ENCODE measurements around the gene ATP8A2. TPM values are rescaled to one million over a fixed set of nuclear protein-coding genes. Genes with fewer than 3 reads are reported as not detected.

ATP8A2 gene
- total and polyA plus RNA-seq, 10 of the 15 experiments (the other 5 are each of a cell fraction or from before 2014, with no cell fraction given) = 0.01 to 0.04 (median 0.04) TPM; not detected in 7

- no peak for TF ChIP-seq EZH2 (IDR thresholded peaks at IDR 0.05; ENCODE audit: borderline replicate concordance, control insufficient read depth, low read depth, low read length)
- TF ChIP-seq IKZF1 (conservative IDR thresholded peaks at IDR 0.05) = no peak
Measured at GRCh38 chr13:25468325-25469168, 96.8 kb downstream of the ATP8A2 start (continued).

GRCh38 chr13:25469169-25469525, 97.4 kb downstream of the ATP8A2 start:
- ChIA-PET CTCF (no interaction called here), POLR2A (no interaction called here), RAD21 (ENCODE audit: unreplicated experiment) (no interaction called here), SMC1A (ENCODE audit: uncharacterized antibody, unreplicated experiment) (no interaction called here)
- 52% methylated on average over 11 of the region's 20 CpGs for WGBS (ENCODE audit: insufficient coverage, insufficient replicate concordance, low lambda C conversion rate, missing lambda C conversion rate)
- H3K4me1 ChIP-seq (ENCODE audit: control insufficient read depth, insufficient read depth, low read length) = no peaks in the 10 kb centered on the region
- ATAC-seq (no peak), DNase-seq (ENCODE audit: low read depth, low spot score) (no peak), FAIRE-seq (no peak)
- H3K79me2 ChIP-seq (ENCODE audit: control insufficient read depth, insufficient read depth, low read length) = no peaks in the 10 kb centered on the region
- H3K9me3 ChIP-seq (replicated peaks; ENCODE audit: control insufficient read depth, insufficient read depth, low read length) = no peaks in the 10 kb centered on the region; the same call in 2 of the 3 replicates
- no peak overlapping the region for H3K27ac ChIP-seq (ENCODE audit: control insufficient read depth, insufficient read depth)
- no peak overlapping the region for H3K4me2 ChIP-seq (ENCODE audit: control insufficient read depth, insufficient read depth)
- no peak overlapping the region for H2AFZ ChIP-seq (ENCODE audit: control insufficient read depth, low read depth, low read length)
- no peak overlapping the region for H3K9ac ChIP-seq (ENCODE audit: control insufficient read depth, insufficient read depth, low read length)
- TF ChIP-seq ZBTB4 (CRISPR knock-in tag; IDR thresholded peaks at IDR 0.05) = no peak
- no peak for TF ChIP-seq SMAD5 (IDR thresholded peaks at IDR 0.05; ENCODE audit: low read depth)
- no peak for TF ChIP-seq JUNB (IDR thresholded peaks at IDR 0.05)
- no peak for TF ChIP-seq HSF1 (IDR thresholded peaks at IDR 0.05; ENCODE audit: low read depth, low read length)
- no peak for TF ChIP-seq MTA3 (IDR thresholded peaks at IDR 0.05; ENCODE audit: borderline replicate concordance, low read length)
- in situ Hi-C loops (cut with MboI) (no loop called here), intact Hi-C loops (cut with micrococcal nuclease; ENCODE audit: unreplicated experiment) (no loop called here)
- peaks cover 4 to 6% of the 10 kb centered on the region in 2 experiments; a peak in 3 of 4 replicates for H3K27me3 ChIP-seq (replicated peaks in 1 of 2; ENCODE audit: control insufficient read depth in 2 of 2, insufficient read depth in 2 of 2, low read length in 1 of 2)
- no peaks in the 10 kb centered on the region for H3K36me3 ChIP-seq (ENCODE audit: control insufficient read depth in 2 of 2, insufficient read depth in 2 of 2, low read length in 1 of 2)
- BruUV-seq (replicated peaks) = no TSS peak
- H3K4me3 ChIP-seq = no peak overlapping the region
- no peaks in the 10 kb centered on the region for H4K20me1 ChIP-seq (ENCODE audit: control insufficient read depth, insufficient read depth)

Measured in GM12878 (cell line).